Measurements from ENCODE around the gene PRPF6. TPM values are rescaled to one million over a fixed set of nuclear protein-coding genes. Genes with fewer than 3 reads are reported as not detected.

Gene PRPF6
- total and polyA plus RNA-seq, 2 of the 13 experiments (the other 11 are each of a cell fraction or from before 2014, with no cell fraction given), result 63.7 to 101 TPM

DNA sequence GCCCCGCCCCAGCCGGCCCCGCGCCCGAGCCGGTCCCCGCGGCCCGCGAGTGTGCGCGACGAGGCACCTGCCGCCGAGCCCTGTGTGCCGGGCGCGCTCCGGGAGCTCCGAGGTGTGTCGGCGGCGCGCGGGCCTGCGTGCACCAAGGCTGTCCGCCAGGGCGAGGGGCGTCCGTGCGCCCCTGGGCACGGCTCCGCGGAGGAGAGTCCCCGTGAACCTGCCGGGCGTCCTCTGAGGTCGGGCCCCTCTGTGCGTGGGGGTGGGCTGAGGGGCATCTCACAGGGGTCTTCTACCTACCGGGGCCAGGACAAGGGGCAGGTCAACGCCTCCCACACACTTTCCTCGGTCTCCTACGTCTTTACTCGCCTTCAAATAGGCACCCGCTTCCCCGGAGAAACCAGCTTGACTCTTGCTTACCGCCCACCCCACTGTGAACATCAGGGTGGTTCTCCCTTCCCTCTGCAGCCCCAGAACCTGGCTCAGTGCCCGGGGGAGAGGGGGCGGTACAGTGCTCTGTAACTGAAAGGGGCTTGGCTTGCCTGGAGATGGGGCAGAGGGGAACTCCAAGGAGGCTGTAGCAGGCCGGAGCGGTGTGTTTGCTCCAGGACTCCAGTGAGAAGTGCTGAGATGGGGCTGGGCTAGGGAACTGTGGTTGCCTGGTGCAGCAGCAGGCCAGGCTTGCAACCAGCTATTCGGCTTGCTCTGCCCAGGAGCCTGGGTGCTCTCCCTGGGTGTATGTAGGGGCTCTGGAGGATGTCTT lies 1.2 kb upstream of the PRPF6 start, which contains the start of gene SAMD10 (continued):
- TF ChIP-seq ZNF143 (CRISPR knock-in tag; IDR thresholded peaks at IDR 0.05) (peak; percentile 13; the same call in 1 of the 2 replicates), HOXA9 (CRISPR knock-in tag; IDR thresholded peaks at IDR 0.05; ENCODE audit: borderline replicate concordance) (peak; percentile 7; the same call in 1 of the 2 replicates), U2AF1 (optimal IDR thresholded peaks at IDR 0.05; ENCODE audit: low read depth, low read length) (peak; percentile 79), SATB2 (CRISPR knock-in tag; IDR thresholded peaks at IDR 0.05) (0 out of 2 replicates have a peak, but pooled peaks have one; percentile 22), ZBTB2 (CRISPR knock-in tag; IDR thresholded peaks at IDR 0.05; ENCODE audit: low read depth) (peak; percentile 43; the same call in 1 of the 2 replicates), GABPA (IDR thresholded peaks at IDR 0.05; ENCODE audit: low read depth, low read length) (no peak), GABPA (CRISPR knock-in tag; IDR thresholded peaks at IDR 0.05; ENCODE audit: low read depth) (peak; percentile 44; the same call in 1 of the 2 replicates), ZNF230 (CRISPR knock-in tag; IDR thresholded peaks at IDR 0.05) (no peak), KLF12 (CRISPR knock-in tag; IDR thresholded peaks at IDR 0.05; ENCODE audit: borderline replicate concordance) (no peak), ZNF792 (CRISPR knock-in tag; IDR thresholded peaks at IDR 0.05) (peak; percentile 56; the same call in 1 of the 2 replicates), ZBTB37 (CRISPR knock-in tag; IDR thresholded peaks at IDR 0.05) (peak; percentile 30; the same call in 1 of the 2 replicates), ZNF337 (CRISPR knock-in tag; IDR thresholded peaks at IDR 0.05; ENCODE audit: borderline replicate concordance, low read depth) (0 out of 2 replicates have a peak, but pooled peaks have one; percentile 1), KDM2A (CRISPR knock-in tag; IDR thresholded peaks at IDR 0.05; ENCODE audit: borderline replicate concordance, low read depth) (peak; percentile 28), FIP1L1 (IDR thresholded peaks at IDR 0.05; ENCODE audit: borderline replicate concordance, insufficient read depth, low read depth, low read length) (no peak), ZNF513 (CRISPR knock-in tag; conservative IDR thresholded peaks at IDR 0.05) (no peak), TBX2 (CRISPR knock-in tag; IDR thresholded peaks at IDR 0.05; ENCODE audit: borderline replicate concordance) (peak; percentile 57), CSRNP1 (CRISPR knock-in tag; IDR thresholded peaks at IDR 0.05) (no peak; the same call in 1 of the 2 replicates), ZNF713 (CRISPR knock-in tag; IDR thresholded peaks at IDR 0.05) (no peak), ZNF780A (CRISPR knock-in tag; IDR thresholded peaks at IDR 0.05) (0 out of 2 replicates have a peak, but pooled peaks have one; percentile 48), HDAC2 (CRISPR knock-in tag; IDR thresholded peaks at IDR 0.05) (peak; percentile 62)
- TF ChIP-seq, protein P1, sequence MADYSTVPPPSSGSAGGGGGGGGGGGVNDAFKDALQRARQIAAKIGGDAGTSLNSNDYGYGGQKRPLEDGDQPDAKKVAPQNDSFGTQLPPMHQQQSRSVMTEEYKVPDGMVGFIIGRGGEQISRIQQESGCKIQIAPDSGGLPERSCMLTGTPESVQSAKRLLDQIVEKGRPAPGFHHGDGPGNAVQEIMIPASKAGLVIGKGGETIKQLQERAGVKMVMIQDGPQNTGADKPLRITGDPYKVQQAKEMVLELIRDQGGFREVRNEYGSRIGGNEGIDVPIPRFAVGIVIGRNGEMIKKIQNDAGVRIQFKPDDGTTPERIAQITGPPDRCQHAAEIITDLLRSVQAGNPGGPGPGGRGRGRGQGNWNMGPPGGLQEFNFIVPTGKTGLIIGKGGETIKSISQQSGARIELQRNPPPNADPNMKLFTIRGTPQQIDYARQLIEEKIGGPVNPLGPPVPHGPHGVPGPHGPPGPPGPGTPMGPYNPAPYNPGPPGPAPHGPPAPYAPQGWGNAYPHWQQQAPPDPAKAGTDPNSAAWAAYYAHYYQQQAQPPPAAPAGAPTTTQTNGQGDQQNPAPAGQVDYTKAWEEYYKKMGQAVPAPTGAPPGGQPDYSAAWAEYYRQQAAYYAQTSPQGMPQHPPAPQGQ (CRISPR knock-in tag; IDR thresholded peaks at IDR 0.05; ENCODE audit: borderline replicate concordance), result 0 out of 2 replicates have a peak, but pooled peaks have one; percentile 9

Measured in HepG2 (cell line).